ENCODE results near the gene GYS2.

DNA sequence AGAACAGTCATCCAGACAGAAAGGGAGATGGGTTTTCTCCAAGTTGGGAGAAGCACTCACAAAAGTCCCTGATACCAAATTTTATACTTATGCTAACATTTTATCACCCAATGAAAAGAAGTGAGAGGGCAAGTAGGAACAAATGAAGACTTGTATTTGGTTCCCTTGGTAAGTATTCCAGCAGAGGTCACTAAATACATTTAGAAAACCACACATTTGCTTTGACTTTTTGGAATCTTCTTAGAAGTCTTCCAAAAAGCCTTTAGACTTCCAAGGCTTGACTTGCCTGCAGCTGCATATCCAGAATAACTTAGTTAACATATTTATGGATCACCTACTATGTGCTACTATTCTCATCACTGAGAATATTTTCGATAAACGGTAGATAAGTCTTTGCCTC, 3.1 kb upstream of the GYS2 start:
- TF ChIP-seq, protein P1, sequence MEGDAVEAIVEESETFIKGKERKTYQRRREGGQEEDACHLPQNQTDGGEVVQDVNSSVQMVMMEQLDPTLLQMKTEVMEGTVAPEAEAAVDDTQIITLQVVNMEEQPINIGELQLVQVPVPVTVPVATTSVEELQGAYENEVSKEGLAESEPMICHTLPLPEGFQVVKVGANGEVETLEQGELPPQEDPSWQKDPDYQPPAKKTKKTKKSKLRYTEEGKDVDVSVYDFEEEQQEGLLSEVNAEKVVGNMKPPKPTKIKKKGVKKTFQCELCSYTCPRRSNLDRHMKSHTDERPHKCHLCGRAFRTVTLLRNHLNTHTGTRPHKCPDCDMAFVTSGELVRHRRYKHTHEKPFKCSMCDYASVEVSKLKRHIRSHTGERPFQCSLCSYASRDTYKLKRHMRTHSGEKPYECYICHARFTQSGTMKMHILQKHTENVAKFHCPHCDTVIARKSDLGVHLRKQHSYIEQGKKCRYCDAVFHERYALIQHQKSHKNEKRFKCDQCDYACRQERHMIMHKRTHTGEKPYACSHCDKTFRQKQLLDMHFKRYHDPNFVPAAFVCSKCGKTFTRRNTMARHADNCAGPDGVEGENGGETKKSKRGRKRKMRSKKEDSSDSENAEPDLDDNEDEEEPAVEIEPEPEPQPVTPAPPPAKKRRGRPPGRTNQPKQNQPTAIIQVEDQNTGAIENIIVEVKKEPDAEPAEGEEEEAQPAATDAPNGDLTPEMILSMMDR (IDR thresholded peaks at IDR 0.05), result peak in 4 of 7 experiments; percentile 14 to 52 (median 24)
- TF ChIP-seq EP300 (IDR thresholded peaks at IDR 0.05) (no peak), POLR2A (IDR thresholded peaks at IDR 0.05) (no peak)
